ENCODE data around the gene LURAP1L.

Gene LURAP1L

DNA sequence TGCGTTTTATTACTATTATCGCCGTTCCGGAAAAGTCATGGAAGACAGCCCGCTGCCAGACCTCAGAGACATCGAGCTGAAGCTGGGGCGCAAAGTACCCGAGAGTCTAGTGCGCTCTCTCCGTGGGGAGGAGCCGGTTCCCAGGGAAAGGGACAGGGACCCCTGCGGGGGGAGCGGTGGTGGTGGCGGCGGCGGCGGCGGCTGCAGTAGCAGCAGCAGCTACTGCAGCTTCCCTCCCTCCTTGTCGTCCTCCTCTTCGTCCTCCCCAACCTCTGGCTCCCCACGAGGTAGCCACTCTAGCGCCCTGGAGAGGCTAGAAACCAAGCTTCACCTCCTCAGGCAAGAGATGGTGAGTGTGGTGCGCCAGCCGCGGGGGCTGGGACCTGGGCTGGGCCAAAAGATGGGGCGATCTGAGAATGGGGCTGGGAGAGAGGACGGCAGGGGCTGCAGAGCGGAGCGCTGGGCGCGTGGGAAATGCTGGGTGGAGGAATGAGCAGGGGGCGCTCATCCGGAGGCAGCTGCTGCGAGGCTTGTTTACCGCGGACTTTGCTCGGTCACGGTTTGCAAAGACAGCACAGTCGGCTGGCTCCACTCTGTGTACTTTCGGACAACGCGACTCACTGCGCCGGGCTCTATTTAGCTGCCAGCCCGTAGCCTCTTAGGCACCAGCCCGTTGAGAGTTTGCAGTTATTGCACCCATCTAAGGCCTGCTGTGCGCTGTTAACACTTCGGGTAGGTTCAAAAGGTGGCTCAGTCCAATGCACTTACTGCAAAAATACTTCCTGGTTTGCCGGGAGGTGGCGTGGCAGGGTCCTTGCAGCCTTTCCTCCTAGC is 1.1 kb downstream of the LURAP1L start:
- peak overlapping the region; percentile 85 for H3K27ac ChIP-seq (ENCODE audit: low read depth, low read length)
- H3K27me3 ChIP-seq (ENCODE audit: control insufficient read depth in 5 of 5, insufficient read depth in 4 of 5, low read length in 5 of 5), result no peaks in the 10 kb centered on the region
- peak overlapping the region; percentile 63 to 94 (median 72) for H3K9ac ChIP-seq (ENCODE audit: low read length in 5 of 5)
- peak overlapping the region; percentile 90 to 100 (median 92) for H3K4me3 ChIP-seq (ENCODE audit: low read depth in 1 of 5, low read length in 5 of 5)
- no peaks in the 10 kb centered on the region for H3K9me3 ChIP-seq (ENCODE audit: control insufficient read depth in 5 of 5, low read length in 5 of 5)
- peaks cover 0 to 52% (median 41%) of the 10 kb centered on the region in 5 donors for H3K4me1 ChIP-seq (ENCODE audit: control insufficient read depth in 5 of 5, insufficient read depth in 5 of 5, low read length in 5 of 5)
- H3K36me3 ChIP-seq (ENCODE audit: control insufficient read depth in 5 of 5, insufficient read depth in 5 of 5, low read length in 5 of 5), result no peaks in the 10 kb centered on the region

GRCh38 chr9:12776513-12777055 is 1.8 kb downstream of the LURAP1L start:
- Histone ChIP-seq H3K27ac (ENCODE audit: low read depth, low read length) (peak overlapping the region; percentile 85), H3K4me3 (ENCODE audit: low read depth in 1 of 5, low read length in 5 of 5) (peak overlapping the region; percentile 90 to 100 (median 92)), H3K9me3 (ENCODE audit: control insufficient read depth in 5 of 5, low read length in 5 of 5) (no peaks in the 10 kb centered on the region), H3K36me3 (ENCODE audit: control insufficient read depth in 5 of 5, insufficient read depth in 5 of 5, low read length in 5 of 5) (no peaks in the 10 kb centered on the region), H3K4me1 (ENCODE audit: control insufficient read depth in 5 of 5, insufficient read depth in 5 of 5, low read length in 5 of 5) (peaks cover 0 to 52% (median 41%) of the 10 kb centered on the region in 5 donors), H3K27me3 (ENCODE audit: control insufficient read depth in 5 of 5, insufficient read depth in 4 of 5, low read length in 5 of 5) (no peaks in the 10 kb centered on the region), H3K9ac (ENCODE audit: low read length in 5 of 5) (peak overlapping the region; percentile 53 to 73 (median 71))

DNA sequence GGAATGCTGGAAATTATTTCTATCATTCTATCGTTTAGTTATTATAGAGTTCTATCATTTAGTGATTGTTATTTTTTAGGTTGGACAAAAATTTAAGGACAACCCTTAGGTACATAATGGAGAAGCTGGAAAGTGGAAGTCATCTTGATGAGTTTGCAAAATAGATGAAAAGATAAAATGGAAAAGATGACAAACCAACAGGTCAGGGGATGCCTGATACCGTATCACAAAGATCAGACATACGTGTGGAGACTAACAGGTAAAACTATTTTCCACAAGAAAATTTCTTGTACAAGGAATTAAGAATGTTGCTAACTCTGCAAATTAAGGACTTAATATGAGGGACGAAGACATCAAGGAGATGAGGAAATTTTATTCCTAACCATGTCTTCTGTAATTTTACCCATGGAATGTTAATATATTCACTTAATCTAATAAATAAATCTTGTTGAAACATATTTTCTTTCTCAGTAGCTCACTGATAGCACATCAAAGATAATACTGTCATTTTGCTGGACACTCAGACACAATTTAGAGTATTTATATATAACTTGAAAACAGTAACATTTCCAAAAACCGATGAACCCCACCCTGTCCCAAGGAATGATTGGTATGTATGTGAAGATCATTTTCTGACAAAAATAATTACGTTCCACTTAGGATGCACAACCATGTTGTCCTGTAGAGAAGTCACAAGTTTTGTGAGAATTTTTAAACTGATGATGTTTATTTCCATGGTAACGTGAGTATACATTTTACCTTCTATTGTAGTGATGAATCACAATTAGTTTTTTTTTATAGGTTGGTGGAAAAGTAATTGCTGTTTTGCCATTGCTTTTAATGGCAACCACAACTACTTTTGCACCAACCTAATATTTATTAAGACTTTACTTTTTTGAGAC is 2.6 kb downstream of the LURAP1L start:
- H3K4me1 ChIP-seq (ENCODE audit: control insufficient read depth in 5 of 5, insufficient read depth in 5 of 5, low read length in 5 of 5), result peaks cover 0 to 50% (median 41%) of the 10 kb centered on the region in 5 donors
- peak overlapping the region; percentile 85 for H3K27ac ChIP-seq (ENCODE audit: low read depth, low read length)
- H3K4me3 ChIP-seq (ENCODE audit: low read depth in 1 of 5, low read length in 5 of 5), result peak overlapping the region; percentile 90 to 100 (median 92)
- peak overlapping the region in 3 of 5 donors; percentile 53 to 71 (median 63) for H3K9ac ChIP-seq (ENCODE audit: low read length in 5 of 5)
- H3K27me3 ChIP-seq (ENCODE audit: control insufficient read depth in 5 of 5, insufficient read depth in 4 of 5, low read length in 5 of 5), result no peaks in the 10 kb centered on the region
- H3K36me3 ChIP-seq (ENCODE audit: control insufficient read depth in 5 of 5, insufficient read depth in 5 of 5, low read length in 5 of 5), result no peaks in the 10 kb centered on the region
- H3K9me3 ChIP-seq (ENCODE audit: control insufficient read depth in 5 of 5, low read length in 5 of 5), result no peaks in the 10 kb centered on the region

GRCh38 chr9:12778389-12778788 is 3.6 kb downstream of the LURAP1L start:
- H3K27me3 ChIP-seq (ENCODE audit: control insufficient read depth in 5 of 5, insufficient read depth in 4 of 5, low read length in 5 of 5), result no peaks in the 10 kb centered on the region
- H3K4me3 ChIP-seq (ENCODE audit: low read depth in 1 of 5, low read length in 5 of 5), result peak overlapping the region in 3 of 5 donors; percentile 11 to 53 (median 24)
- H3K4me1 ChIP-seq (ENCODE audit: control insufficient read depth in 5 of 5, insufficient read depth in 5 of 5, low read length in 5 of 5), result peaks cover 0 to 43% (median 33%) of the 10 kb centered on the region in 5 donors
- H3K9ac ChIP-seq (ENCODE audit: low read length in 5 of 5), result no peak overlapping the region
- peak overlapping the region; percentile 66 for H3K27ac ChIP-seq (ENCODE audit: low read depth, low read length)
- H3K36me3 ChIP-seq (ENCODE audit: control insufficient read depth in 5 of 5, insufficient read depth in 5 of 5, low read length in 5 of 5), result no peaks in the 10 kb centered on the region
- peaks cover 0 to 4% (median 0%) of the 10 kb centered on the region in 5 donors for H3K9me3 ChIP-seq (ENCODE audit: control insufficient read depth in 5 of 5, low read length in 5 of 5)

DNA sequence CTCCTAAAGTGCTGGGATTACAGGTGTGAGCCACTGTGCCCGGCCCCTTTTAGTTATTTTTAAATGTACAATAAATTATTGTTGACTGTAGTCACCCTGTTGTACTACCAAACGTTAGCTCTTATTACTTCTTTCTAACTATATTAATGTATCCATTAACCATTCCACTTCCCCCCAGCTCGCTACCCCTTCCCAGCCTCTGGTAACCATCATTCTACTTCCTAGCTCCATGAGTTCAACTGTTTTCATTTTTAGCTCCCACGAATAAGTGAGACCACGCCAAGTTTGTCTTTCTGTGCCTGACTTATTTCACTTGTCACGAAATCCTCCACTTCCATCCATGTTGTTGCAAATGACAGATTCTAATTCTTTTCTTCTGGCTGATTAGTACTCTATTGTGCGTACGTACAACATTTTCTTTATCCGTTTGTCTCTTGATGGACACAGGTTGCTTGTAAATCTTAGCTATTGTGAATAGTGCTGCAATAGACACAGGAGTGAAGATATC is 6.5 kb downstream of the LURAP1L start:
- H3K9ac ChIP-seq (ENCODE audit: low read length in 5 of 5), result no peak overlapping the region
- no peaks in the 10 kb centered on the region for H3K36me3 ChIP-seq (ENCODE audit: control insufficient read depth in 5 of 5, insufficient read depth in 5 of 5, low read length in 5 of 5)
- no peak overlapping the region for H3K4me3 ChIP-seq (ENCODE audit: low read depth in 1 of 5, low read length in 5 of 5)
- H3K9me3 ChIP-seq (ENCODE audit: control insufficient read depth in 5 of 5, low read length in 5 of 5), result peaks cover 0 to 4% (median 0%) of the 10 kb centered on the region in 5 donors
- H3K27me3 ChIP-seq (ENCODE audit: control insufficient read depth in 5 of 5, insufficient read depth in 4 of 5, low read length in 5 of 5), result no peaks in the 10 kb centered on the region
- peaks cover 6 to 47% (median 43%) of the 10 kb centered on the region in 5 donors for H3K4me1 ChIP-seq (ENCODE audit: control insufficient read depth in 5 of 5, insufficient read depth in 5 of 5, low read length in 5 of 5)
- no peak overlapping the region for H3K27ac ChIP-seq (ENCODE audit: low read depth, low read length)

DNA sequence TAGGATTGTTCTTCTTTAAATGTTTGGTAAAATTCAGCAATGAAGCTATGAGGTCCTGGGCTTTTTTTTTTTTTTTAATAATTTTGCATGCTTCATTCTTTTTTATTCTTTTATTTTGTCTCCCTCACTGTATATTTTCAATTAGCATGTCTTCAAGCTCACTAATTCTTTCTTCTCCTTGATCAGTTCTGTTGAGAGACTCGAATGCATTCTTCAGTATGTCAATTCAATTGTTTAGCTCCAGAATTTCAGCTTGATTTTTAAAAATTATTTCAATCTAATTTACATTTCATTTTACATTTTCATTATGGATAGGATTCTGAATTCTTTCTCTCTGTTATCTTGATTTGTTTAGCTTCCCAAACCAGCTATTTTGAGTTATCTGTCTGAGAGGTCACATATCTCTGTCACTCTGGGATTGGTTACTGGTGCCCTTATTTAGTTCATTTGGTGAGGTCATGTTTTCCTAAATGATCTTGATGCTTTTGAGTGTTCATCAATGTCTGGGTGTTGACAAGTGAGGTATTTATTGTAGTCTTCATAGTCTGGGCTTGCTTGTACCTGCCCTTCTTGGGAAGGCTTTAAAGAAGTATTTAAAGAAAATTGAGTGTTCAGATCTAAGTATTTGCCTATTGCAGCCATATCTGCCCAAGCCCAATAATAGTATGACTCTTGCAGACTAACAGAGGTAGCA is 9.1 kb downstream of the LURAP1L start:
- H3K27me3 ChIP-seq (ENCODE audit: control insufficient read depth in 5 of 5, insufficient read depth in 4 of 5, low read length in 5 of 5), result no peaks in the 10 kb centered on the region
- peaks cover 6 to 24% (median 22%) of the 10 kb centered on the region in 5 donors for H3K4me1 ChIP-seq (ENCODE audit: control insufficient read depth in 5 of 5, insufficient read depth in 5 of 5, low read length in 5 of 5)
- no peaks in the 10 kb centered on the region for H3K36me3 ChIP-seq (ENCODE audit: control insufficient read depth in 5 of 5, insufficient read depth in 5 of 5, low read length in 5 of 5)
- H3K4me3 ChIP-seq (ENCODE audit: low read depth in 1 of 5, low read length in 5 of 5), result no peak overlapping the region
- H3K9ac ChIP-seq (ENCODE audit: low read length in 5 of 5), result no peak overlapping the region
- peak overlapping the region; percentile 90 for H3K27ac ChIP-seq (ENCODE audit: low read depth, low read length)
- H3K9me3 ChIP-seq (ENCODE audit: control insufficient read depth in 5 of 5, low read length in 5 of 5), result peaks cover 0 to 4% (median 0%) of the 10 kb centered on the region in 5 donors

- H3K9me3 ChIP-seq (ENCODE audit: control insufficient read depth in 5 of 5, low read length in 5 of 5), result peaks cover 0 to 4% (median 0%) of the 10 kb centered on the region in 5 donors
- H3K4me3 ChIP-seq (ENCODE audit: low read depth in 1 of 5, low read length in 5 of 5), result no peak overlapping the region
- H3K27me3 ChIP-seq (ENCODE audit: control insufficient read depth in 5 of 5, insufficient read depth in 4 of 5, low read length in 5 of 5), result no peaks in the 10 kb centered on the region
- no peaks in the 10 kb centered on the region for H3K36me3 ChIP-seq (ENCODE audit: control insufficient read depth in 5 of 5, insufficient read depth in 5 of 5, low read length in 5 of 5)
- H3K27ac ChIP-seq (ENCODE audit: low read depth, low read length), result peak overlapping the region; percentile 90
- peak overlapping the region in 2 of 5 donors; percentile 25 to 40 for H3K9ac ChIP-seq (ENCODE audit: low read length in 5 of 5)
- H3K4me1 ChIP-seq (ENCODE audit: control insufficient read depth in 5 of 5, insufficient read depth in 5 of 5, low read length in 5 of 5), result peaks cover 6 to 28% (median 25%) of the 10 kb centered on the region in 5 donors
These were observed 9.8 kb downstream of the LURAP1L start for GRCh38 chr9:12784461-12785259.

DNA sequence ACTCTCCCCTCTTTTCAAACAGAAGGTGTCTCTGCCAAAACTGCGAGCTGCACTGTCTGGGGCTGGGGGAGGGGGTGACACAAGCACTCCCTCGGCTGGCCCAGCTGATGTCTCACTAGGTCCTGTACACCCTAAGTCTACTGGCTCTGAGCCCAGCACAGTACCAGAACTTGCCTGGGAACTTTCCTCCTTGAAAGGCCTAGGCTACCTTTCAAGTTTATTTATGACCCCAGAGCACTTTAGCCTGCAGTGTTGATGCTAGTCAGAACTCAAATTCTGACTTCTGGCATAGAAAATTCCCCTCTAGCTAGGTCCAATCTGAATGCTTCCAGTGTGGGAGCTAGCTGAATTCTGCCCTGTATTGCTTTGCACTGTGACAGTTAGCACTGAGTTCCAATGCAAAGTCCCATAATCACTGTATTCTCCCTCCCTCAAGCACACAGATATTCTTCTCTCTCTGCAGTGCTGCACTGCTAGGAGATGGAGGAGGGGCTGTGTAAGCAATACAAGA is 10.5 kb downstream of the LURAP1L start:
- Histone ChIP-seq H3K4me3 (ENCODE audit: low read depth in 1 of 5, low read length in 5 of 5) (no peak overlapping the region), H3K9ac (ENCODE audit: low read length in 5 of 5) (peak overlapping the region in 3 of 5 donors; percentile 25 to 73 (median 40)), H3K27me3 (ENCODE audit: control insufficient read depth in 5 of 5, insufficient read depth in 4 of 5, low read length in 5 of 5) (no peaks in the 10 kb centered on the region), H3K9me3 (ENCODE audit: control insufficient read depth in 5 of 5, low read length in 5 of 5) (peaks cover 0 to 4% (median 0%) of the 10 kb centered on the region in 5 donors), H3K36me3 (ENCODE audit: control insufficient read depth in 5 of 5, insufficient read depth in 5 of 5, low read length in 5 of 5) (no peaks in the 10 kb centered on the region), H3K27ac (ENCODE audit: low read depth, low read length) (peak overlapping the region; percentile 90), H3K4me1 (ENCODE audit: control insufficient read depth in 5 of 5, insufficient read depth in 5 of 5, low read length in 5 of 5) (peaks cover 6 to 29% (median 24%) of the 10 kb centered on the region in 5 donors)

Data from subcutaneous abdominal adipose tissue (tissue), 5 donors.